Sigmoid colon (tissue), 7 donors: ENCODE data around the gene MRTFA. TPM values are rescaled to one million over a fixed set of nuclear protein-coding genes. Genes with fewer than 3 reads are reported as not detected.

Experiments used
- DNase-seq: peaks from one replicate; pipeline ENCODE4 v3.0.0-alpha.2; 2019
- H3K27ac ChIP-seq, 4 donors: fragments of 200-600 bp; sonication (generic); one replicate each; pipeline ENCODE4 v1.5.1; 2016 to 2019; ENCODE audit warnings: mild to moderate bottlenecking in 1 of 4
- H3K27me3 ChIP-seq, 3 donors: fragments of 200-600 bp; sonication (generic); one replicate each; pipeline ENCODE4 v1.5.1; 2019; ENCODE audit warnings: mild to moderate bottlenecking in 1 of 3
- H3K36me3 ChIP-seq, 4 donors: fragments of 200-600 bp; sonication (generic); one replicate each; pipeline ENCODE4 v1.5.1; 2016 to 2019
- H3K4me1 ChIP-seq, 4 donors: fragments of 200-600 bp; sonication (generic); one replicate each; pipeline ENCODE4 v1.5.1; 2017 to 2019
- H3K4me3 ChIP-seq, 4 donors: fragments of 200-600 bp; sonication (generic); one replicate each; pipeline ENCODE4 v1.5.1; 2017 to 2019; ENCODE audit warnings: mild to moderate bottlenecking in 2 of 4, moderate library complexity in 1 of 4
- H3K9me3 ChIP-seq, 4 donors: fragments of 200-600 bp in 3 of 4; sonication (generic) in 3 of 4; one replicate each; pipeline versions ENCODE4 v1.5.1 to v1.6.1; 2013 to 2019
- EP300 ChIP-seq, 4 donors: sonication (generic); formaldehyde crosslinking; IDR thresholded peaks; one replicate each; pipeline ENCODE4 v1.6.1; 2017; ENCODE audit warnings: antibody characterized with exemption in 4 of 4
- POLR2A ChIP-seq, 2 donors: fragments of 450-650 bp; IDR thresholded peaks; one replicate each; pipeline ENCODE4 v1.6.1; 2016; ENCODE audit warnings: antibody characterized with exemption in 2 of 2, mild to moderate bottlenecking in 2 of 2, moderate library complexity in 2 of 2
- POLR2AphosphoS5 ChIP-seq, 4 donors: sonication (generic); formaldehyde crosslinking; IDR thresholded peaks; one replicate each; pipeline ENCODE4 v1.6.1; 2017; ENCODE audit warnings: antibody characterized with exemption in 4 of 4
- WGBS, 2 donors: extraction: QIAGEN DNeasy Blood & Tissue Kit; methylation state at CpG; one replicate each; pipeline ENCODE4 v1.1.7; 2013; 5-methylcytosine and 5-hydroxymethylcytosine counted together
- intact Hi-C: fragments of 100-400 bp; cut with DNase I; formaldehyde crosslinking; loops from one replicate; pipeline ENCODE4 v1.15.1; 2023
- polyA plus RNA-seq, 3 donors: library from polyadenylated mRNA; stranded (reverse); fragments of 200-250 nt; gene quantifications; one replicate each; pipeline ENCODE4 v1.2.3, GENCODE V29; 2013
- total RNA-seq, 4 donors: library from RNA; depleted of rRNA; stranded (reverse); fragments of >200 nt; gene quantifications; one replicate each; pipeline ENCODE4 v1.1.0, GENCODE V29; 2016
- TF ChIP-seq, protein P1 (sequence below), 4 experiments: fragments of 450-650 bp in 3 of 4; fragments of 200-600 bp in 1 of 4; IDR thresholded peaks; one replicate each; pipeline ENCODE4 v1.5.1; 2016 to 2019; ENCODE audit warnings: antibody characterized with exemption in 4 of 4, mild to moderate bottlenecking in 3 of 4, moderate library complexity in 2 of 4
- donor health status: healthy with polysubstance abuse.
- donor health status: Bipolar disorder and iron deficiency.
- donor health status: healthy.

Gene MRTFA
- total and polyA plus RNA-seq, 7 donors: 10.8 to 104 (median 29.2) TPM

DNA sequence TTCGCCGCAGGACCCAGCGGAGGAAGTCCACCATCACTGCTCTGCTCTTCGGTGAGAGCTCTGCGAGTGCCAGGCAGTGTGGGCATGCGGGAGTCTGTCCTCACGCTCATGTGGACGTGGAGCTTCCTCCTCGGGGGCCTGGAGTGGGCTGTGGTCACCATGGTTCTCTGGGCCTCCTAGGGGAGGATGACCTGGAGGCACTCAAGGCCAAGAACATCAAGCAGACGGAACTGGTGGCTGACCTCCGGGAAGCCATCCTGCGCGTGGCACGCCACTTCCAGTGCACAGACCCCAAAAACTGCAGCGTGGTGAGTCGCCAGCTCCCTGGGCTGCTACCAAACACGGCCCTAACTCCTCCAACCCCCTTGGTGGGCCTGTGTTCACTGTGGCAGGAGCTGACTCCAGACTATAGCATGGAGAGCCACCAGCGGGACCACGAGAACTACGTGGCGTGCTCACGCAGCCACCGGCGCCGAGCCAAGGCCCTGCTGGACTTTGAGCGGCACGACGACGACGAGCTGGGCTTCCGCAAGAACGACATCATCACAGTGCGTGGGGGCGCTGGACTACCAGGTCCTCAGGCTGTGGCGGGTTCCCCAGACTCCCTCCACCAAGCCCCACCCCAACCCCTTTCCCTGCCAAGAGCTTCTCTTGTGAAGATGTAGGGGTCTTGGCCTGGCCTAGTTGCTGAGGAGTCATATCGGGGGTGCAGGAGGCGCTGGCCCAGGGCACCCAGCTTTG, 229.3 kb downstream of the MRTFA start:
- H3K36me3 ChIP-seq: peaks cover 30 to 87% (median 66%) of the 10 kb centered on the region in 4 donors
- intact Hi-C loops: no loop called here
- H3K4me3 ChIP-seq: no peak overlapping the region
- no peak overlapping the region for H3K27ac ChIP-seq
- no peak for TF ChIP-seq POLR2A (IDR thresholded peaks at IDR 0.05)
- TF ChIP-seq, protein P1, sequence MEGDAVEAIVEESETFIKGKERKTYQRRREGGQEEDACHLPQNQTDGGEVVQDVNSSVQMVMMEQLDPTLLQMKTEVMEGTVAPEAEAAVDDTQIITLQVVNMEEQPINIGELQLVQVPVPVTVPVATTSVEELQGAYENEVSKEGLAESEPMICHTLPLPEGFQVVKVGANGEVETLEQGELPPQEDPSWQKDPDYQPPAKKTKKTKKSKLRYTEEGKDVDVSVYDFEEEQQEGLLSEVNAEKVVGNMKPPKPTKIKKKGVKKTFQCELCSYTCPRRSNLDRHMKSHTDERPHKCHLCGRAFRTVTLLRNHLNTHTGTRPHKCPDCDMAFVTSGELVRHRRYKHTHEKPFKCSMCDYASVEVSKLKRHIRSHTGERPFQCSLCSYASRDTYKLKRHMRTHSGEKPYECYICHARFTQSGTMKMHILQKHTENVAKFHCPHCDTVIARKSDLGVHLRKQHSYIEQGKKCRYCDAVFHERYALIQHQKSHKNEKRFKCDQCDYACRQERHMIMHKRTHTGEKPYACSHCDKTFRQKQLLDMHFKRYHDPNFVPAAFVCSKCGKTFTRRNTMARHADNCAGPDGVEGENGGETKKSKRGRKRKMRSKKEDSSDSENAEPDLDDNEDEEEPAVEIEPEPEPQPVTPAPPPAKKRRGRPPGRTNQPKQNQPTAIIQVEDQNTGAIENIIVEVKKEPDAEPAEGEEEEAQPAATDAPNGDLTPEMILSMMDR (IDR thresholded peaks at IDR 0.05): no peak
- TF ChIP-seq POLR2AphosphoS5 (IDR thresholded peaks at IDR 0.05): no peak
- TF ChIP-seq EP300 (IDR thresholded peaks at IDR 0.05): no peak
- H3K27me3 ChIP-seq: no peaks in the 10 kb centered on the region
- no peak for DNase-seq
- 94% methylated on average over 37 of the region's 37 CpGs for WGBS, 2 donors
- H3K4me1 ChIP-seq: no peaks in the 10 kb centered on the region
- no peaks in the 10 kb centered on the region for H3K9me3 ChIP-seq

DNA sequence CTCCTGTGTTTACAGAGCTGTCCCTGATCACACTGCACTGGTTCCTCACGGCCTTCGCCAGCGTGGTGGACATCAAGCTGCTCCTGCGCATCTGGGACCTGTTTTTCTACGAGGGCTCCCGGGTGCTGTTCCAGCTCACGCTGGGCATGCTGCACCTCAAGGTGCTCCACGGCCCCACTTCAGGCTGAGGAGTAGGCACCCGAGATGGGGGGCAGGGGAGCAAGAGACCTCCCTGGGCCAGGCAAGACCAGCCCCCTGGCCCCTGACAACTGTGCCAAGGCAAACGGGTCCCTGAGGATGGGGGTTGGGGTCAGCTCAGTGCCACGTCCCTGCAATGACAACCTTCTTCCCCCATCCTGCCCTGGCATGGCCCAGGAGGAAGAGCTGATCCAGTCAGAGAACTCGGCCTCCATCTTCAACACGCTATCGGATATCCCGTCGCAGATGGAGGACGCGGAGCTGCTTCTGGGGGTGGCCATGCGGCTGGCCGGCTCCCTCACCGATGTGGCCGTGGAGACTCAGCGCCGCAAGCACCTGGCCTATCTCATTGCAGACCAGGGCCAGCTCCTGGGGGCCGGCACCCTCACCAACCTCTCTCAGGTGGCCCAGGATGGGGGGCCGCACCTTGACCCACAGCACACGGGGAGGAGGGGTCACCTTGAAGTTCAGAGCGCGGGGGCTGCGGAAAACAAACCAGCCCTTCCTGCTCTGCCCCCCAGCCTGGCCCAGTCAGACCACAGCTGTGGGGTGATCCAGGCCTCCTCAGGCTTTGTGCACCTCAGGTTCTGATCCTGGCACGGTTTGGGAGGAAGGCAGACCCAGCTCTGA, 230.2 kb downstream of the MRTFA start:
- Histone ChIP-seq H3K27ac (no peak overlapping the region), H3K36me3 (peaks cover 30 to 87% (median 67%) of the 10 kb centered on the region in 4 donors), H3K4me3 (no peak overlapping the region), H3K4me1 (no peaks in the 10 kb centered on the region), H3K9me3 (no peaks in the 10 kb centered on the region), H3K27me3 (no peaks in the 10 kb centered on the region)
- TF ChIP-seq POLR2AphosphoS5 (IDR thresholded peaks at IDR 0.05) (no peak), POLR2A (IDR thresholded peaks at IDR 0.05) (no peak), EP300 (IDR thresholded peaks at IDR 0.05) (no peak)
- TF ChIP-seq, protein P1 (IDR thresholded peaks at IDR 0.05): no peak
- DNase-seq: no peak
- 95% methylated on average over 31 of the region's 31 CpGs for WGBS, 2 donors
- intact Hi-C loops: no loop called here

DNA sequence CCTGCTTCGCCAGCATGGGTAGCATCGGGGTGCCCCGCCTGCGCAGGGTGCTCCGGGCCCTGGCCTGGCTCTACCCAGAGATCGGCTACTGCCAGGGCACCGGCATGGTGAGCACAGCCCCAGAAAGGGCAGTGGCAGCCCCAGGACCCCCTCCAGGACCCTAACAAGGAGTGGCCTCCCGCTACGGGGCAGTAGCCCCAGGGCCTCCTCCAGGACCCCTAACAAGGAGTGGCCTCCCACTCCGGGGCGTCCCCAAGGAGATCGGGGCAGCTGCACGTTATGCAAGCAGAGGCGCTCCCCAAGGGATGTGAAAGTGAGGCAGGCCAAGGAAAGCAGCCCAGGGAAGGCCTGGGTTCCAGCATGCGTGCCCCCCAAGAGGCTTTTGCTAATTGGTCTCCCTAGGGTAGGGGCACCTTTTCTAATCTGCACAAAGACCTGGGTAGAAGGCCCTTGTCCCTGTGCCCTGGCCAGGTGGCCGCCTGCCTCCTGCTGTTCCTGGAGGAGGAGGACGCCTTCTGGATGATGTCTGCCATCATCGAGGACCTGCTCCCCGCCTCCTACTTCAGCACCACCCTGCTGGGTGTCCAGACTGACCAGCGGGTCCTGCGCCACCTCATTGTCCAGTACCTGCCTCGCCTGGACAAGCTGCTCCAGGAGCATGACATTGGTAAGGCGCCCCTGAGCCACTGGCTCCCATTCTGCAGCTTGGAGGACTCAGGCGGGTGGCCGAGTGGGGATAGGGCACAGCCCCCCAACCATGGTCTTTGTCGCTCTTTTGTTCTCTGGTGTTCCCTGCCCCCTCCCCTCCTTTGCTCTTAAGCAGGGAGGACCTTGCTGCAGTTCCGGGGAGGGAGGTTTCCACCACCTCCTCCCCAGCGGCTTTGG, 231.1 kb downstream of the MRTFA start:
- DNase-seq: no peak
- no peak overlapping the region for H3K4me3 ChIP-seq
- WGBS, 2 donors: 93 to 94% methylated on average over 28 of the region's 28 CpGs
- intact Hi-C loops: no loop called here
- peaks cover 30 to 87% (median 63%) of the 10 kb centered on the region in 4 donors for H3K36me3 ChIP-seq
- no peaks in the 10 kb centered on the region for H3K4me1 ChIP-seq
- no peaks in the 10 kb centered on the region for H3K27me3 ChIP-seq
- H3K9me3 ChIP-seq: no peaks in the 10 kb centered on the region
- H3K27ac ChIP-seq: no peak overlapping the region
- TF ChIP-seq POLR2AphosphoS5 (IDR thresholded peaks at IDR 0.05) (no peak), POLR2A (IDR thresholded peaks at IDR 0.05) (no peak), EP300 (IDR thresholded peaks at IDR 0.05) (no peak)
- TF ChIP-seq, protein P1 (IDR thresholded peaks at IDR 0.05): no peak

DNA sequence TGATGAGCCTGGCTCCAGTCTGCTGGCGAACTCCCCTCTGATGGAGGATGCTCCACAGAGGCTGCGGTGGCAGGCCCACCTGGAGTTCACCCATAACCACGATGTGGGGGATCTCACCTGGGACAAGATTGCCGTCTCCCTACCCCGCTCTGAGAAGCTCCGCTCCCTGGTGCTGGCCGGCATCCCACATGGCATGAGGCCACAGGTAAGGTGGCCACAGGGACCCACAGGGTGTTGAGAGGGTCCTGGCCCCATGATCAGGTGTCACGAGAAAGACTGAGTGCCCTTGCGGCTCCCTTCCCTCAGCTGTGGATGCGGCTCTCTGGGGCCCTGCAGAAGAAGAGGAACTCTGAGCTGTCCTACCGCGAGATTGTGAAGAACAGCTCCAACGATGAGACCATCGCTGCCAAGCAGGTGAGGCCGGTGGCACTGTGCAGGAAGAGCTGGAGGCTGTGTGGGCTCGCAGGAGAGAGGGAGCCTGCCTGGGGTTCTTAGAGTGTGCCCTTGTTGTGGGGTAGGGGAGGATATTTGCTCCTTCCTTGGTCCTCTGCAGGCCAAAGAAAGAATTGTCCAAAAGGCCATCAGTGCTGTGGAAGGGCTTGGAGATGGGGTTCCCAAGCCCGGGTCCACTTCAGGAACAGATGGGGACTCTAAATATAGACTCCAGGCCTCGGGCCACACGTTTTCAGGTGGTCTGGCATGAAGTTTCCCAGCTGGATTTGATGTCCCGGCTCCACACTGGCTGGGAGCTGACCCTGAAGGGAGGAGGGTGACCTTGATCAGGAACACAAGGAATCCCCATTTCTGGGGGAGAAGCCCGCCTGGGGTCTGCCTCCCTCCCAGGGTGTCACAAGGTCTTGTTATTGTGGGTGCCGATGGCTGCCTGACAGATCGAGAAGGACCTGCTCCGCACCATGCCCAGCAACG, 232.0 kb downstream of the MRTFA start:
- intact Hi-C loops: no loop called here
- 87 to 94% methylated on average over 25 of the region's 25 CpGs for WGBS, 2 donors
- Histone ChIP-seq H3K36me3 (peaks cover 25 to 78% (median 55%) of the 10 kb centered on the region in 4 donors), H3K27ac (no peak overlapping the region), H3K4me1 (no peaks in the 10 kb centered on the region), H3K9me3 (no peaks in the 10 kb centered on the region), H3K4me3 (no peak overlapping the region), H3K27me3 (no peaks in the 10 kb centered on the region)
- DNase-seq: no peak
- TF ChIP-seq POLR2AphosphoS5 (IDR thresholded peaks at IDR 0.05) (no peak), EP300 (IDR thresholded peaks at IDR 0.05) (no peak), POLR2A (IDR thresholded peaks at IDR 0.05) (no peak)
- TF ChIP-seq, protein P1 (IDR thresholded peaks at IDR 0.05): no peak
